Endothelial cell of umbilical vein (primary cell): ENCODE data around the gene USB1.

Experiments used
- EZH2 ChIP-seq: IDR thresholded peaks from 2 replicates; pipeline ENCODE4 v1.6.1; 2012; ENCODE audit warnings: borderline replicate concordance, low read depth, mild to moderate bottlenecking, moderate library complexity, low read length, inconsistent platforms; ENCODE audit not compliant: severe bottlenecking
- MYC ChIP-seq: IDR thresholded peaks from one replicate; pipeline ENCODE4 v1.6.1; 2011; ENCODE audit warnings: mild to moderate bottlenecking, low read depth, low read length
- POLR2A ChIP-seq: IDR thresholded peaks from 2 replicates; pipeline ENCODE4 v1.6.1; 2012; ENCODE audit warnings: low read depth, mild to moderate bottlenecking, control low read depth, low read length
- POLR2AphosphoS5 ChIP-seq: IDR thresholded peaks from 2 replicates; pipeline ENCODE4 v1.6.1; 2012; ENCODE audit warnings: low read depth, mild to moderate bottlenecking, control low read depth, low read length, moderate library complexity; ENCODE audit not compliant: insufficient read depth
- TF ChIP-seq, protein P1 (sequence below), 2 donors: IDR thresholded peaks; 1 replicate in 1 of 2; 2 replicates in 1 of 2; pipeline ENCODE4 v1.5.1; 2011; ENCODE audit warnings: low read length in 2 of 2, mild to moderate bottlenecking in 2 of 2, moderate library complexity in 2 of 2, control low read depth in 1 of 2, inconsistent platforms in 1 of 2, low read depth in 1 of 2; ENCODE audit not compliant: insufficient read depth in 1 of 2; ENCODE audit errors: extremely low read depth in 1 of 2

DNA sequence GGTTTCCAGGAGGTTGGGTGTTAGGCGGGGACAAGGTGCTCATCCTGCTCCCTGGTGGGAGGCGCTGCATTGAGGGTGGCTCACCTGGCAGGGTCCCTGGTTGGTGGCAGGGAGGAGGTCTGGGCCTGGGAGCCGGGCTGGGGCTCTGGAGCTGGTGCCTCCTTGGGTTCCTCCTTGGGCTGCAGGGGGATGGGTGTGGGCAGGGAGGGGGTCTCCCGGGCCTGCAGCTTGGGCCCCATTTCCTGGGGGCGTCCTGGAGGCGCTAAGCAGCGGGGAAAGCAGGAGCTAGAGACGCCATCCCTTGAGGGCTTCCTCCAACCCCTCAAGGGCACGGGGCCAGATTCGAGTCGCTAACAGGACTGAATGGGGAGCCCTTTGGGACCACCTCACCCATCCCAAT is 41.4 kb upstream of the USB1 start:
- TF ChIP-seq, protein P1, sequence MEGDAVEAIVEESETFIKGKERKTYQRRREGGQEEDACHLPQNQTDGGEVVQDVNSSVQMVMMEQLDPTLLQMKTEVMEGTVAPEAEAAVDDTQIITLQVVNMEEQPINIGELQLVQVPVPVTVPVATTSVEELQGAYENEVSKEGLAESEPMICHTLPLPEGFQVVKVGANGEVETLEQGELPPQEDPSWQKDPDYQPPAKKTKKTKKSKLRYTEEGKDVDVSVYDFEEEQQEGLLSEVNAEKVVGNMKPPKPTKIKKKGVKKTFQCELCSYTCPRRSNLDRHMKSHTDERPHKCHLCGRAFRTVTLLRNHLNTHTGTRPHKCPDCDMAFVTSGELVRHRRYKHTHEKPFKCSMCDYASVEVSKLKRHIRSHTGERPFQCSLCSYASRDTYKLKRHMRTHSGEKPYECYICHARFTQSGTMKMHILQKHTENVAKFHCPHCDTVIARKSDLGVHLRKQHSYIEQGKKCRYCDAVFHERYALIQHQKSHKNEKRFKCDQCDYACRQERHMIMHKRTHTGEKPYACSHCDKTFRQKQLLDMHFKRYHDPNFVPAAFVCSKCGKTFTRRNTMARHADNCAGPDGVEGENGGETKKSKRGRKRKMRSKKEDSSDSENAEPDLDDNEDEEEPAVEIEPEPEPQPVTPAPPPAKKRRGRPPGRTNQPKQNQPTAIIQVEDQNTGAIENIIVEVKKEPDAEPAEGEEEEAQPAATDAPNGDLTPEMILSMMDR (IDR thresholded peaks at IDR 0.05; ENCODE audit: extremely low read depth in 1 of 2, insufficient read depth in 1 of 2, low read depth in 1 of 2, low read length in 2 of 2), result no peak
- TF ChIP-seq POLR2AphosphoS5 (no peak), POLR2A (no peak), MYC (no peak), EZH2 (no peak)
